Glutamatergic neuron (in vitro differentiated cells): ENCODE results near the gene ZCCHC3. TPM values are rescaled to one million over a fixed set of nuclear protein-coding genes. Genes with fewer than 3 reads are reported as not detected.

Experiments used
- DNase-seq: peaks from one replicate; pipeline ENCODE4 v3.0.0; 2022
- H3K27ac Mint-ChIP-seq: one replicate; pipeline ENCODE4 v1.8.0; 2020; ENCODE audit warnings: mild to moderate bottlenecking, mixed read lengths, inconsistent platforms; ENCODE audit not compliant: unreplicated experiment
- H3K27me3 Mint-ChIP-seq: one replicate; pipeline ENCODE4 v1.8.0; 2020; ENCODE audit warnings: mild to moderate bottlenecking, moderate library complexity, mixed read lengths, inconsistent platforms; ENCODE audit not compliant: unreplicated experiment
- H3K36me3 Mint-ChIP-seq: one replicate; pipeline ENCODE4 v1.8.0; 2020; ENCODE audit warnings: mild to moderate bottlenecking, mixed read lengths, inconsistent platforms; ENCODE audit not compliant: unreplicated experiment
- H3K4me1 Mint-ChIP-seq: one replicate; pipeline ENCODE4 v1.8.0; 2020; ENCODE audit warnings: mild to moderate bottlenecking, low read depth, mixed read lengths, inconsistent platforms; ENCODE audit not compliant: unreplicated experiment
- H3K4me3 Mint-ChIP-seq: one replicate; pipeline ENCODE4 v1.8.0; 2020; ENCODE audit warnings: mild to moderate bottlenecking, mixed read lengths, inconsistent platforms; ENCODE audit not compliant: unreplicated experiment
- H3K9me3 Mint-ChIP-seq: one replicate; pipeline ENCODE4 v1.8.0; 2020; ENCODE audit warnings: mild to moderate bottlenecking, moderate library complexity, mixed read lengths, inconsistent platforms; ENCODE audit not compliant: unreplicated experiment
- CTCF ChIP-seq: fragments of 200-600 bp; sonication (generic); IDR thresholded peaks from one replicate; pipeline ENCODE4 v1.5.0; 2021; ENCODE audit not compliant: partially characterized antibody, unreplicated experiment
- total RNA-seq: library from RNA; stranded (reverse); fragmentation: NEBNext Ultra II Directional; extraction: Animal tissue kit (Norgen Biotek cat#: 25700); gene quantifications from one replicate; pipeline ENCODE4 v1.2.1, GENCODE V29; 2021; ENCODE audit not compliant: unreplicated experiment

Gene ZCCHC3
- total RNA-seq, 1 donor from 2014 or later = 15.3 TPM

DNA sequence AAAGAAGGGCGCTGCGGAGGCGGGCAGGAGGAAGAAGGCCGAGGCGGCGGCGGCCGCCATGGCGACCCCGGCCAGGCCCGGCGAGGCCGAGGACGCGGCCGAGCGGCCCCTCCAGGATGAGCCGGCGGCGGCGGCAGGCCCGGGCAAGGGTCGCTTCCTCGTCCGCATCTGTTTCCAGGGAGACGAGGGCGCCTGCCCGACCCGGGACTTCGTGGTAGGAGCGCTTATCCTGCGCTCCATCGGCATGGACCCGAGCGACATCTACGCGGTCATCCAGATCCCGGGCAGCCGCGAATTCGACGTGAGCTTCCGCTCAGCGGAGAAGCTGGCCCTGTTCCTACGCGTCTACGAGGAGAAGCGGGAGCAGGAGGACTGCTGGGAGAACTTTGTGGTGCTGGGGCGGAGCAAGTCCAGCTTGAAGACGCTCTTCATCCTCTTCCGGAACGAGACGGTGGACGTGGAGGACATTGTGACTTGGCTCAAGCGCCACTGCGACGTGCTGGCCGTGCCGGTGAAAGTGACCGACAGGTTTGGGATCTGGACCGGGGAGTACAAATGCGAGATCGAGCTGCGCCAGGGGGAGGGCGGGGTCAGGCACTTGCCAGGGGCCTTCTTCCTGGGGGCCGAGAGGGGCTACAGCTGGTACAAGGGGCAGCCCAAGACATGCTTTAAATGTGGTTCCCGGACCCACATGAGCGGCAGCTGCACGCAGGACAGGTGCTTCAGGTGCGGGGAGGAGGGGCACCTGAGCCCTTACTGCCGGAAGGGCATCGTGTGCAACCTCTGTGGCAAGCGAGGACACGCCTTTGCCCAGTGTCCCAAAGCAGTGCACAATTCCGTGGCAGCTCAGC lies 780 bp downstream of the ZCCHC3 start:
- Mint-ChIP-seq H3K4me1 (peaks cover 30% of the 10 kb centered on the region), H3K36me3 (peaks cover 8% of the 10 kb centered on the region), H3K9me3 (peaks cover 15% of the 10 kb centered on the region), H3K27ac (peak overlapping the region; percentile 98), H3K27me3 (peaks cover 14% of the 10 kb centered on the region), H3K4me3 (peak overlapping the region; percentile 100)
- DNase-seq = peak; percentile 50
- no peak for TF ChIP-seq CTCF

GRCh38 chr20:298776-299391 lies 1.5 kb downstream of the ZCCHC3 start:
- no peak for DNase-seq
- Mint-ChIP-seq H3K36me3 (peaks cover 10% of the 10 kb centered on the region), H3K4me1 (peaks cover 30% of the 10 kb centered on the region), H3K27ac (peak overlapping the region; percentile 98), H3K27me3 (peaks cover 15% of the 10 kb centered on the region), H3K4me3 (peak overlapping the region; percentile 100), H3K9me3 (peaks cover 19% of the 10 kb centered on the region)
- no peak for TF ChIP-seq CTCF

DNA sequence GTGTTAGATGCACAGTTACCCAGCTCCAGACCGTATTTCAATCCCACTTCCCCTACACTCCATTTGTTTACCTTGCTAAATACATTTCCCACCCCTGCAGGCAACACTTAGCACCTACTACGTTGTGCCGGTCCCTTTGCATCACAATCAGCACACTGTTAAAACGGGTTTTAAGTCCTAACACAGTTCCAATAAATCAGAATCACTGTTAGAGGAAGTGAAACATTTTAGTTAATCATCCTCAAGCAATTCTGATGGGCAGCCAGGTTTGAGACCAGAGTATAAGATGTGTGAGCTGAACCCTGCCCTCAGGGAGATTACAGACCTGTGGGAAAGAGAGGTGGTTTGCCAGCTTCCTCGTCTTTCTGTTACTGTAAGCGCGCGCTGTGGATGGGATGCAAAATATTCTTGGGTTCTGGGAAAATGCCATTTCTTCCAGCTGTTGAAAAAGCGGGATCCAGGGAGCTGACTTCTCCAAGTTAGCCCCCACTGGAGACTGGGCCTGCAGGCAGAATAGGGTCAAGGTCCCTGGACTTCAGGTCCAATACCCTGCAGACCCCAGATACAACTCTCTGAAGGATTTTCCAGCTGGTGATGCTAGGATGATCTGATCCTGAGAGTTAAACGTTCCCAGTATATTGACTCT lies 3.1 kb downstream of the ZCCHC3 start:
- DNase-seq = no peak
- Mint-ChIP-seq H3K9me3 (peaks cover 22% of the 10 kb centered on the region), H3K27me3 (peaks cover 15% of the 10 kb centered on the region), H3K36me3 (peaks cover 13% of the 10 kb centered on the region), H3K4me1 (peaks cover 30% of the 10 kb centered on the region), H3K27ac (peak overlapping the region; percentile 13), H3K4me3 (peak overlapping the region; percentile 100)
- TF ChIP-seq CTCF = no peak

DNA sequence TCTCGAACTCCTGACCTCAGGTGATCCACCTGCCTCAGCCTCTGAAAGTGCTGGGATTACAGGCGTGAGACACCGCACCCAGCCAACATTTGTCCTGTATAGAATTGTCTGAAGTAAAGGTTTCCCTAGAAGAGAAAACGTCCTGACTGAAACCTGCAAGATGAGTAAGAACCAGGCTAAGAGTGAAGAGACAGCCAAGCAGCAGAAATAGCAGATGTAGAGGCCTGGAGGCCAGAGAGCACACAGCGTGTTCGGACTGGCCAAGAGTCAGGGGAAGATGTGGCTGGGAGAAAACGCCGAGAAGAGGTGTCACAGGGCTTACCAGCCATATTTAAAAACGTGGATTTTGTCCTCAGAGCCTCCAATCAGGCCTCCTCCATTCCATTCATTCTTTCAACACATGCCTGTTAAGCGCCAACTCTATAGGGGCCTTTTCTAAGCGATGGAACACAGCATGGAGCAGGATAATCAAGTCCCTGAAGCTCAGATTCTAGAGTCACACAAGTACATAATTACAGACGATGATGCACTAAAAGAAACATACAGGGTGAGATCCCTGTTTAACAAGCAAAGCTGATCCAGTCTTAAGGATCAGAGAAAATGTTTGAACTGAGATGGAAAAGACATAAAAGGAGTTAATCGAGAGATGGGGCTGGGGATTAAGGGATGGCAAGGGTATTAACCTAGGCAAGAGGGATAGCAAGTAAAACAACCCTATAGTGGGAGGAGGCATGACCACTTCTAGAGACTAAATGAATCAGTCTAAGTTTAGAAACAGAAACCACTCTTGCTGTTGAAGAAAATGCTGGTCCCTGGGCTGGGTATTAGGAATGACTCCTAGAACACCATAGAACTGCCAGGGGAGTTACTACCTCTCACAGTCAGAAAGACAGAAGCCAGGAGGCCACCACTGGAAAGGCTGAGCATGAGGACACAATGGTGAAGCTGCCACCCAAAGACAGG lies 4.8 kb downstream of the ZCCHC3 start:
- Mint-ChIP-seq H3K27ac (no peak overlapping the region), H3K27me3 (peaks cover 10% of the 10 kb centered on the region), H3K4me1 (peaks cover 20% of the 10 kb centered on the region), H3K9me3 (peaks cover 14% of the 10 kb centered on the region), H3K4me3 (no peak overlapping the region), H3K36me3 (peaks cover 13% of the 10 kb centered on the region)
- DNase-seq = no peak
- no peak for TF ChIP-seq CTCF
